GM23248 (cell line): ENCODE results near the gene HUS1. TPM values are rescaled to one million over a fixed set of nuclear protein-coding genes. Genes with fewer than 3 reads are reported as not detected.

Experiments
- DNase-seq: peaks from one replicate; pipeline ENCODE4 v3.0.0-alpha.2; 2015
- H2AFZ ChIP-seq: fragments of 200-600 bp; sonication (generic); 2 replicates; pipeline ENCODE4 v1.6.1; 2016; ENCODE audit warnings: antibody characterized with exemption
- H3F3A ChIP-seq: fragments of 200-600 bp; sonication (generic); 2 replicates; pipeline ENCODE4 v1.6.1; 2016; ENCODE audit warnings: mild to moderate bottlenecking, antibody characterized with exemption, mixed run types; ENCODE audit not compliant: insufficient read depth
- H3K27ac ChIP-seq: fragments of 200-600 bp; sonication (generic); 2 replicates; pipeline ENCODE4 v1.5.1; 2016; ENCODE audit warnings: mild to moderate bottlenecking
- H3K27me3 ChIP-seq: fragments of 200-600 bp; sonication (generic); replicated peaks from 2 replicates; pipeline ENCODE4 v1.6.1; 2016; ENCODE audit warnings: mild to moderate bottlenecking; ENCODE audit not compliant: insufficient read depth
- H3K36me3 ChIP-seq: fragments of 200-600 bp; sonication (generic); 2 replicates; pipeline ENCODE4 v1.6.1; 2016; ENCODE audit warnings: low read depth, mild to moderate bottlenecking
- H3K4me1 ChIP-seq: fragments of 200-600 bp; sonication (generic); 2 replicates; pipeline ENCODE4 v1.6.1; 2016; ENCODE audit warnings: mild to moderate bottlenecking; ENCODE audit not compliant: insufficient read depth
- H3K4me2 ChIP-seq: fragments of 200-600 bp; sonication (generic); one replicate; pipeline ENCODE4 v1.6.1; 2016; ENCODE audit warnings: mild to moderate bottlenecking; ENCODE audit not compliant: unreplicated experiment
- H3K4me3 ChIP-seq: fragments of 200-600 bp; sonication (generic); 2 replicates; pipeline ENCODE4 v1.5.1; 2016; ENCODE audit warnings: mild to moderate bottlenecking
- H3K79me2 ChIP-seq: fragments of 200-600 bp; sonication (generic); 2 replicates; pipeline ENCODE4 v1.6.1; 2016; ENCODE audit warnings: mild to moderate bottlenecking; ENCODE audit not compliant: insufficient read depth
- H3K9ac ChIP-seq: fragments of 200-600 bp; sonication (generic); 2 replicates; pipeline ENCODE4 v1.6.1; 2016; ENCODE audit warnings: mild to moderate bottlenecking
- H3K9me2 ChIP-seq: fragments of 200-600 bp; sonication (generic); 2 replicates; pipeline ENCODE4 v1.6.1; 2016; ENCODE audit warnings: mixed run types, mild to moderate bottlenecking, moderate library complexity; ENCODE audit not compliant: insufficient read depth
- H3K9me3 ChIP-seq: fragments of 200-600 bp; sonication (generic); one replicate; pipeline ENCODE4 v1.6.1; 2017; ENCODE audit warnings: low read depth
- H4K20me1 ChIP-seq: fragments of 200-600 bp; sonication (generic); 2 replicates; pipeline ENCODE4 v1.6.0; 2016; ENCODE audit not compliant: insufficient read depth
- EZH2 ChIP-seq: fragments of 200-600 bp; sonication (generic); IDR thresholded peaks from 2 replicates; pipeline ENCODE4 v1.6.1; 2018; ENCODE audit warnings: antibody characterized with exemption, mild to moderate bottlenecking; ENCODE audit not compliant: insufficient read depth, poor library complexity, severe bottlenecking
- EZH2phosphoT487 ChIP-seq: fragments of 200-600 bp; sonication (generic); IDR thresholded peaks from 2 replicates; pipeline ENCODE4 v1.6.1; 2018; ENCODE audit warnings: antibody characterized with exemption, moderate library complexity, mild to moderate bottlenecking, low read depth; ENCODE audit not compliant: insufficient read depth
- WGBS, 2 experiments: methylation state at CpG; one replicate each; pipeline ENCODE4 v1.1.6; 2015 to 2017; ENCODE audit warnings: low lambda C conversion rate in 2 of 2, low coverage in 1 of 2; ENCODE audit errors: missing lambda C conversion rate in 2 of 2; 5-methylcytosine and 5-hydroxymethylcytosine counted together
- in situ Hi-C: fragments of 300-500 bp; cut with MboI; formaldehyde crosslinking; loops from 2 replicates; pipeline ENCODE4 v1.15.0; 2020
- polyA plus RNA-seq: library from polyadenylated mRNA; unstranded; fragments of >200 nt; fragmentation: Nextera tagmentation; extraction: Ambion mirVana; gene quantifications from 2 replicates; pipeline ENCODE4 v1.2.1, GENCODE V29; 2016
- total RNA-seq: library from RNA; depleted of rRNA; stranded (reverse); fragments of >200 nt; shearing (Covaris generic); gene quantifications from 2 replicates; pipeline ENCODE4 v1.2.3, GENCODE V29; 2014

Gene HUS1
- total and polyA plus RNA-seq, 2 experiments from 2014 or later: 23.5 to 25.0 TPM

DNA sequence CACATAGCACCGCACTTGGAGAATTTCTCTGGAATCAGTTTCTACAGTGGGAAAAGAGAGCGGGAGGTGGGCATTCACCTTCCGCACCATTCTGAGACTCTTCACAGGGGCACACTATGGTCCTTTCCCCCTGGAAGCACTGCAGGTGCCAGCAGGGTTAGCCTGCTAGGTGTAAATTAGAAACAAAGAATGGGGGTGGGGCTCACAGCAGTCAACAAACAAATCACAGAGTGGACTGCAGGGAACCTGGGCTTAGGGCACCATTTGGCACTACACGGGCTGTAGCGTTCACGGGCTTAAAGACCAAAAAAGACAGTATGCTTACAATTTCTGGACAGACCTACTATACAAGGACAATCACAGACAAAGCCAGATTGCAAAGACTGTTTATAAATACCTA lies 23.2 kb downstream of the HUS1 start:
- Histone ChIP-seq H3K79me2 (no peaks in the 10 kb centered on the region), H3K9ac (no peak overlapping the region), H3K36me3 (peaks cover 11% of the 10 kb centered on the region; the same call in 1 of the 2 replicates), H3F3A (peaks cover 14% of the 10 kb centered on the region), H4K20me1 (no peaks in the 10 kb centered on the region), H3K4me3 (no peak overlapping the region), H3K9me2 (no peaks in the 10 kb centered on the region), H3K9me3 (no peaks in the 10 kb centered on the region), H3K4me2 (no peak overlapping the region), H2AFZ (no peak overlapping the region), H3K27me3 (no peaks in the 10 kb centered on the region), H3K4me1 (peaks cover 13% of the 10 kb centered on the region), H3K27ac (no peak overlapping the region)
- WGBS, 2 experiments: 97 to 99% methylated on average over 6 of the region's 6 CpGs
- no peak for DNase-seq
- no peak for TF ChIP-seq EZH2phosphoT487
- no peak for TF ChIP-seq EZH2
- in situ Hi-C loops: no loop called here

DNA sequence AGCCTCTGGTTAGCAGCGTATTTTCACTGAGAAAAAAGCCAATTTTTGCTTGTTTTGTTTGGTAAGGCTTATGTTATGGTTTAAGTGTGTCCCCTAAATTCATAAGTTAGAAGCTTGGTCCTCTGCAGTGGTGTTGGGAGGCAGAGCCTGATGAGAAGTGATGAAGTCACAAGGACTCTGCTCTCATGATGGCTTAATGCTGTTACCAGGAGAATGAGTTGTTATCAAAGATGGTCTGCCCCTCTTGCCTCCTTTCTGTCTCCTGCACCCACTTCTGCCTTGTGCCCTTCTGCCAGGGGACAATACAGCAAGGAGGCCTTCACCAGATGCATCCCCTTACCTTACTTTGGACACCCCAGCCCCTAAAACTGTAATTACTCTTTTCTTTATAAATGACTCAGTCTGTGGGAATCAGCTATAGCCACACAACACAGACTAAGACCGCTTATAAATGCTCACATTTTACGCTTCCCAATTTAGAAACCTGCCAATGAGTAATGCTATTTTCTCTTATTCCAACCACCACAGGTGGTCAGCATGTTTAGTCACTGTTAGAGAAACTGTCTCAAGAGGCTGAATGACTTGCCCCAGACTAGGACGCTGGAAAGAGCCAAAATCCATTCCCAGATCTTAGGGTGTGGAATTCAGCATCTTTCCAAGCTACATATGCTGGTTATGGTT lies 25.0 kb downstream of the HUS1 start:
- Histone ChIP-seq H3K9me2 (no peaks in the 10 kb centered on the region), H3K27ac (peak overlapping the region; percentile 32; the same call in 1 of the 2 replicates), H3K9me3 (no peaks in the 10 kb centered on the region), H3K4me1 (peaks cover 13% of the 10 kb centered on the region), H3K27me3 (no peaks in the 10 kb centered on the region), H3F3A (peaks cover 15% of the 10 kb centered on the region), H2AFZ (no peak overlapping the region), H3K4me2 (no peak overlapping the region), H3K4me3 (no peak overlapping the region), H4K20me1 (no peaks in the 10 kb centered on the region), H3K79me2 (no peaks in the 10 kb centered on the region), H3K9ac (no peak overlapping the region), H3K36me3 (0 out of 2 replicates have a peak, but pooled peaks cover 4% of the 10 kb centered on the region)
- DNase-seq: peak; percentile 63
- TF ChIP-seq EZH2phosphoT487: no peak
- no peak for TF ChIP-seq EZH2
- in situ Hi-C loops: no loop called here
- WGBS, 2 experiments: 55 to 61% methylated on average over 4 of the region's 4 CpGs

DNA sequence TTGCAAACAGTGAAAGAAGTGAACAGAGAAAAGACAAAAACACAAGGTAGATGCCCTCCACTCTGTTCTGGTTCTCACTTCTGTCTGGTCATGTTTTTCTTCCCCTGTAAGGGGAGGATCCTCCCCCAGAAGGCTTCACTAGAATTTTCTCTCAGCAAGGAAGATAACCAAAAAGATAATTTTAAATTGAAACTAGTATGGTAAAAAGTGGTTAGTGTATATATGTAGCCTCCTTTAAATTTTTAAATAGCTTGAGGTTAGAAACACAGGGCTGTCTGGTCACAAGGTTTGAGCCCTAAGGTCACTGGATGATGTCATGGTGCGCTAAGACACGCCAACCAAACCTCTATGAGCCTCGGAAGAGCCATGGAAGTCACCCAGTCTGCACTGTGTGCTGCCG lies 25.6 kb downstream of the HUS1 start:
- DNase-seq: no peak
- Histone ChIP-seq H3K4me2 (no peak overlapping the region), H3K9me2 (no peaks in the 10 kb centered on the region), H3K4me1 (peaks cover 13% of the 10 kb centered on the region), H2AFZ (no peak overlapping the region), H3K9ac (no peak overlapping the region), H4K20me1 (no peaks in the 10 kb centered on the region), H3K9me3 (no peaks in the 10 kb centered on the region), H3K27ac (no peak overlapping the region), H3F3A (peaks cover 15% of the 10 kb centered on the region), H3K27me3 (no peaks in the 10 kb centered on the region), H3K4me3 (no peak overlapping the region), H3K36me3 (0 out of 2 replicates have a peak, but pooled peaks cover 4% of the 10 kb centered on the region), H3K79me2 (no peaks in the 10 kb centered on the region)
- in situ Hi-C loops: no loop called here
- TF ChIP-seq EZH2phosphoT487 (no peak), EZH2 (no peak)
- 98 to 99% methylated on average over 4 of the region's 4 CpGs for WGBS, 2 experiments

DNA sequence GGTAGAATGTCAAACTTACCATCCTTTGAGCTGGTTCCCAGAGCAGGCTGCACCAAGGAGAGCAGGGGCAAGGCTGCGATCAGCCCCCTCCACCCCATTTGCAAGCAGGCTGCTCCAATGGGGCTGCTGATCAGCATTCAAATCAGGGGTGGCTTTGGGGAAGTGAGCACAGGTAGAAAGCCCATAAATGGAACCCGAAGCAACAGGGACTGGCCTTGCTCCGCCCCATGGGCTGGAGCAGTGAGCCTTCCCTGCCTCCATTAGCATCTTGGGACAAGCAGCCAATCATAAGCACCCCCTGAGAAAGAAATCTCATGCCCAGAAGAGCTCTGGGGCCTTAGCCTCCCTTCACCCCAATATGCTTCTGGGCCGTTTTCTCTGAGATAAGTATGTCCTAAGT lies 27.2 kb downstream of the HUS1 start:
- WGBS, 2 experiments: 83 to 85% methylated on average over 4 of the region's 4 CpGs
- Histone ChIP-seq H3K36me3 (0 out of 2 replicates have a peak, but pooled peaks cover 4% of the 10 kb centered on the region), H3K79me2 (no peaks in the 10 kb centered on the region), H3K9me3 (no peaks in the 10 kb centered on the region), H3K4me1 (peaks cover 13% of the 10 kb centered on the region), H3K4me2 (no peak overlapping the region), H3K4me3 (no peak overlapping the region), H4K20me1 (no peaks in the 10 kb centered on the region), H3K9ac (no peak overlapping the region), H2AFZ (no peak overlapping the region), H3K9me2 (no peaks in the 10 kb centered on the region), H3K27ac (no peak overlapping the region), H3F3A (peaks cover 15% of the 10 kb centered on the region), H3K27me3 (no peaks in the 10 kb centered on the region)
- TF ChIP-seq EZH2phosphoT487 (no peak), EZH2 (no peak)
- DNase-seq: no peak
- in situ Hi-C loops: no loop called here

DNA sequence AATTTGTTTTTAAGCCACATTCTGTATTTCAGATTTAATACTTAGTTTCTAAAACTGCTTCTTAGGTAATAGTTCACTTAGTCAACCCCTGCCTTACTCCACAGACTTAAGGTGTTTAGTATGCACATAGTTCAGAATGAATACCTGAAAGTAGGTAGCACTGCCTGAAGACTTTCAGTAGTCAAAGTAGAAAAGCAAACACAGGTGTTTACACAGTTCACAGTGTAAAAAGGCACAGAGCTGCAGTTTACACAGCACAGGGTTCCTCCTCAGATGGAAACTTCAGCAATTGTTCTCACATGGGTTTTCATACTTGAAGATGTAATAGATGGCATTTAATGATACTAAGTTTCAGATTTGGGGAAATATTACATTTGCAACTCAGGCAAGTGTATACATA lies 28.0 kb downstream of the HUS1 start:
- Histone ChIP-seq H3K79me2 (no peaks in the 10 kb centered on the region), H3K9me3 (no peaks in the 10 kb centered on the region), H3K9ac (no peak overlapping the region), H3K4me1 (peaks cover 13% of the 10 kb centered on the region), H3F3A (peaks cover 15% of the 10 kb centered on the region), H3K27ac (no peak overlapping the region), H3K9me2 (no peaks in the 10 kb centered on the region), H3K36me3 (no peaks in the 10 kb centered on the region), H2AFZ (no peak overlapping the region), H3K4me2 (no peak overlapping the region), H3K27me3 (no peaks in the 10 kb centered on the region), H4K20me1 (no peaks in the 10 kb centered on the region), H3K4me3 (no peak overlapping the region)
- TF ChIP-seq EZH2phosphoT487: no peak
- no peak for TF ChIP-seq EZH2
- no peak for DNase-seq
- in situ Hi-C loops: no loop called here
